Psoas muscle (tissue), 8 donors: Measurements from ENCODE around the gene BAD. TPM values are rescaled to one million over a fixed set of nuclear protein-coding genes. Genes with fewer than 3 reads are reported as not detected.
"Not testable (repeated sequence)": the region's sequence is repeated elsewhere in the genome, so short reads cannot be mapped to it uniquely, and the experiment has no call there.

ENCODE experiments used
- ATAC-seq, 4 donors: fragments of 200-7000 bp; cut with Tn5 transposase; one replicate each; pipeline ENCODE4 v1.9.1; 2020; ENCODE audit warnings: moderate library complexity in 3 of 4, mild to moderate bottlenecking in 2 of 4
- DNase-seq, 2 donors: peaks; one replicate each; pipeline ENCODE4 v3.0.0-alpha.2; 2020
- H3K27ac ChIP-seq: fragments of 200-600 bp; one replicate; pipeline ENCODE4 v1.8.0; 2022
- H3K27me3 ChIP-seq, 3 donors: fragments of 200-600 bp in 1 of 3; one replicate each; pipeline versions ENCODE4 v1.6.1 to v1.8.0; 2013 to 2022; ENCODE audit warnings: low read length in 2 of 3, mild to moderate bottlenecking in 2 of 3, moderate library complexity in 1 of 3; ENCODE audit not compliant: insufficient read depth in 3 of 3
- H3K36me3 ChIP-seq, 2 donors: fragments of 200-600 bp in 1 of 2; one replicate each; pipeline versions ENCODE4 v1.6.1 to v1.8.0; 2013 to 2022; ENCODE audit warnings: low read depth in 1 of 2, mild to moderate bottlenecking in 1 of 2, moderate library complexity in 1 of 2; ENCODE audit not compliant: insufficient read depth in 1 of 2
- H3K4me1 ChIP-seq: fragments of 200-600 bp; one replicate; pipeline ENCODE4 v1.8.0; 2022
- H3K4me3 ChIP-seq: fragments of 200-600 bp; one replicate; pipeline ENCODE4 v1.8.0; 2022; ENCODE audit warnings: mild to moderate bottlenecking
- H3K9me3 ChIP-seq: fragments of 200-600 bp; one replicate; pipeline ENCODE4 v1.8.0; 2022
- WGBS, 3 donors: extraction: QIAGEN DNeasy Blood & Tissue Kit; methylation state at CpG; one replicate each; pipeline versions ENCODE4 v1.1.6 to v1.1.7; 2013; 5-methylcytosine and 5-hydroxymethylcytosine counted together
- intact Hi-C, 2 donors: fragments of 100-400 bp; cut with DNase I; formaldehyde crosslinking; loops; one replicate each; pipeline versions ENCODE4 v1.11.0 to v1.14.2; 2022
- polyA plus RNA-seq, 3 donors: library from polyadenylated mRNA; stranded (reverse); fragments of 200-250 nt; gene quantifications; one replicate each; pipeline ENCODE4 v1.2.3, GENCODE V29; 2013
- total RNA-seq, 4 donors: library from RNA; stranded (reverse); fragmentation: NEBNext Ultra II Directional in 2 of 4; extraction: Animal tissue kit (Norgen Biotek cat#: 25700) in 2 of 4; gene quantifications; one replicate each; pipeline versions ENCODE4 v1.2.1 to v1.2.4, GENCODE V29; 2021 to 2023
- TF ChIP-seq, protein P1 (sequence below): fragments of 200-600 bp; IDR thresholded peaks from one replicate; pipeline ENCODE4 v1.8.0; 2022; ENCODE audit warnings: antibody characterized with exemption
- donor health status: healthy with polysubstance abuse.
- donor health status: DM: no; HTN: no; CAD: no; lungs with moderate emphysema.
- donor health status: Bipolar disorder and iron deficiency.
- donor health status: healthy.
- donor health status: DM: yes; HTN: yes; CAD: no.
- donor health status: DM: no; HTN: no; CAD: no.
- donor health status: DM: no; HTN: no; CAD: no.
- donor health status: DM: yes; HTN: yes; CAD: no.

BAD gene
- total and polyA plus RNA-seq, 7 donors: 27.7 to 135 (median 30.5) TPM

DNA sequence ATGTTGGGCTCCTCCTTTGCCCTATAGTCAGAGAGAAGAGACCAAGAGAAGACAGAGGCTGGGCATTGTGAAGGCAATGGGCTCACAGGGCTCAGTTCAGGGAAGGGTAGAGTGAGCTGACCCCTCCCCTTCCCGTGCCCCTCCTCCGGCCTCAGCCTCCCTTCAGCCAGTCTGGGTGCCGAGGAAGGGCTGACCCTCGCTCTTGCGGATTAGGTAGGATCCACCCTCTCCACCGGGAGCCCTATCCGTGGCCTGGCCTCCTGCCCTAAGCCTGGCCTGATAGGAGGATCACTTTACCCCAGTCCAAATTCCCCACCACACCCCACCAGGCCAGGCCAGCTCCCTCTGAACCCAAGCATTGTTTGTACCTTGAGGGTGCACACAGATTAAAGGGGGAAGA, 35.9 kb downstream of the BAD start:
- H3K4me3 ChIP-seq: no peak overlapping the region
- H3K4me1 ChIP-seq: peaks cover 39% of the 10 kb centered on the region
- DNase-seq (no peak), ATAC-seq (no peak)
- intact Hi-C loops: no loop called here
- peaks cover 0 to 14% of the 10 kb centered on the region in 2 donors for H3K36me3 ChIP-seq
- WGBS, 3 donors: 61 to 86% (median 66%) methylated on average over 6 to 7 of the region's 7 CpGs
- no peaks in the 10 kb centered on the region for H3K27me3 ChIP-seq
- H3K27ac ChIP-seq: no peak overlapping the region
- no peaks in the 10 kb centered on the region for H3K9me3 ChIP-seq
- TF ChIP-seq, protein P1, sequence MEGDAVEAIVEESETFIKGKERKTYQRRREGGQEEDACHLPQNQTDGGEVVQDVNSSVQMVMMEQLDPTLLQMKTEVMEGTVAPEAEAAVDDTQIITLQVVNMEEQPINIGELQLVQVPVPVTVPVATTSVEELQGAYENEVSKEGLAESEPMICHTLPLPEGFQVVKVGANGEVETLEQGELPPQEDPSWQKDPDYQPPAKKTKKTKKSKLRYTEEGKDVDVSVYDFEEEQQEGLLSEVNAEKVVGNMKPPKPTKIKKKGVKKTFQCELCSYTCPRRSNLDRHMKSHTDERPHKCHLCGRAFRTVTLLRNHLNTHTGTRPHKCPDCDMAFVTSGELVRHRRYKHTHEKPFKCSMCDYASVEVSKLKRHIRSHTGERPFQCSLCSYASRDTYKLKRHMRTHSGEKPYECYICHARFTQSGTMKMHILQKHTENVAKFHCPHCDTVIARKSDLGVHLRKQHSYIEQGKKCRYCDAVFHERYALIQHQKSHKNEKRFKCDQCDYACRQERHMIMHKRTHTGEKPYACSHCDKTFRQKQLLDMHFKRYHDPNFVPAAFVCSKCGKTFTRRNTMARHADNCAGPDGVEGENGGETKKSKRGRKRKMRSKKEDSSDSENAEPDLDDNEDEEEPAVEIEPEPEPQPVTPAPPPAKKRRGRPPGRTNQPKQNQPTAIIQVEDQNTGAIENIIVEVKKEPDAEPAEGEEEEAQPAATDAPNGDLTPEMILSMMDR: no peak

DNA sequence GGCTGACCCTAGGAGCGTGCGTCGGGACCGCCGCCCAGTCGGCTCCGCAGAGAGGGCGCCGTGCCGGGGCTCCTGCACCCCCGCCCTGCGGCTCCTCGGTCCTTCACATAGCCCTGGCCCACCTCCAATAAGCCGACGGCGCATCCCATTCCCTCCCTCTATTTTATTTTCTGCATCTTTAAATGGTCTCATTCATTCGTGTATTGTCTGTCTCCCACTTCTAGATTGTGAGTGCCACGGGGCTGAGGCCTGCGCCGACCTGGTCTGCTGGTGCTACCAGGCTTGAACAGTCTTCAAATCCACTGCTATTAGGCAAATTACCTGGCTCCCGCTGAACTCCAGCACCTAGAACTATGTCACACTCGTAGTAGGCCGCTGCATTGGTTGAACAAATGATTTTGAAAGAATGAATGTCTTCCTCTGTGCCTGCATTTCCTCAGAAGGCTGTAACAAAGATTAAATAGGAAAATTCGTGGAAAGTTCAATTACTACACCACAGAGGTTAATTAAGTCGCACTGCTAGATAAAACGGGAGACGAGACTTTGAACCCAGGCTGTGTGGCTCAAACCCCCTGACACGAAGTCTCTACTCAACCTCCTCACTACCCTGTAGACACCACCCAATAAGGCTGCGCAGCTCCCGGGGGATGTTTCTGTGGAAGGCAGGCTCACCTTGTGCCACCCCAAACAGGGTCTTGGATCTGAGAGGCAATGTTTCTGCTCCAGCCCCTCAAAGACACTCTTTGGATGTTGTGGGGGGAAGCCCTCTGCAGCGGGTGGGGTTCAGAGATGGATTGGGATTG, 36.5 kb downstream of the BAD start:
- Histone ChIP-seq H3K9me3 (no peaks in the 10 kb centered on the region), H3K36me3 (peaks cover 0 to 21% of the 10 kb centered on the region in 2 donors), H3K4me3 (peak overlapping the region; percentile 93), H3K4me1 (peaks cover 39% of the 10 kb centered on the region), H3K27me3 (no peaks in the 10 kb centered on the region), H3K27ac (peak overlapping the region; percentile 99)
- 35 to 50% (median 35%) methylated on average over 22 to 31 of the region's 31 CpGs for WGBS, 3 donors
- TF ChIP-seq, protein P1: no peak
- ATAC-seq (peak in 1 of 4 donors; percentile 3), DNase-seq (no peak)
- intact Hi-C loops: no loop called here

GRCh38 chr11:64246871-64247728, 37.4 kb downstream of the BAD start, which contains the start of gene PPP1R14B:
PPP1R14B (minus strand) TSS chr11:64246943; CDS start chr11:64246673, 270 bp downstream.
- intact Hi-C loops: no loop called here
- WGBS, 3 donors: 0 to 1% (median 1%) methylated on average over 50 to 74 of the region's 74 CpGs
- Histone ChIP-seq H3K4me3 (peak within 1 kb of the TSS; percentile 93), H3K36me3 (peaks cover 0 to 22% of the 10 kb centered on the region in 2 donors), H3K27ac (peak within 1 kb of the TSS; percentile 99), H3K27me3 (no peaks in the 10 kb centered on the region), H3K9me3 (no peaks in the 10 kb centered on the region), H3K4me1 (peaks cover 37% of the 10 kb centered on the region)
- TF ChIP-seq, protein P1: no peak
- DNase-seq (peak; percentile 94), ATAC-seq (peak; percentile 58 to 78 (median 69))

DNA sequence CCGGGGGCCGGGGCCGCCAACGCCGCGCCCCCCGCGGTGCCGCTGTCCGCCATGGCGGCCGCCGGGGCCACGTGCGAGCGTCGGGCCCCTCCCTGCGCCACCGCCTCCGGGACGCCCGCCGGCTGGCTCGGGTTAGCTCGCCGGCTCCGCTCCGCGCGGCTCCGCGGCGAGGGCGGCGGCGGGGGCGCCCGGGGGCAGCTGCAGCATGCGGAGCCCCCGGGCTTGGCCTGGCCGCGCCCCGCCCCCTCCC, 37.9 kb downstream of the BAD start:
- peak overlapping the region; percentile 93 for H3K4me3 ChIP-seq
- H3K9me3 ChIP-seq, intact Hi-C loops, DNase-seq, H3K27me3 ChIP-seq, ATAC-seq: not testable (repeated sequence)
- peaks cover 0 to 22% of the 10 kb centered on the region in 2 donors for H3K36me3 ChIP-seq
- peak overlapping the region; percentile 99 for H3K27ac ChIP-seq
- peaks cover 34% of the 10 kb centered on the region for H3K4me1 ChIP-seq
- WGBS, 3 donors: 0 to 2% (median 0%) methylated on average over 1 to 43 of the region's 43 CpGs
